GM12891 (cell line): ENCODE results near the gene KIAA1328.

ENCODE experiments used
- PAX5 ChIP-seq: IDR thresholded peaks from 2 replicates; pipeline ENCODE4 v1.6.1; 2011; ENCODE audit warnings: low read length, moderate library complexity, mild to moderate bottlenecking; ENCODE audit not compliant: insufficient read depth, severe bottlenecking
- POLR2A ChIP-seq: IDR thresholded peaks from 2 replicates; pipeline ENCODE4 v1.6.1; 2011; ENCODE audit warnings: low read depth, low read length, control low read depth
- POLR2AphosphoS5 ChIP-seq: IDR thresholded peaks from 2 replicates; pipeline ENCODE4 v1.6.1; 2011; ENCODE audit warnings: low read depth, low read length, control low read depth
- SPI1 ChIP-seq: IDR thresholded peaks from 2 replicates; pipeline ENCODE4 v1.6.1; 2011; ENCODE audit warnings: low read depth, low read length, control low read depth

DNA sequence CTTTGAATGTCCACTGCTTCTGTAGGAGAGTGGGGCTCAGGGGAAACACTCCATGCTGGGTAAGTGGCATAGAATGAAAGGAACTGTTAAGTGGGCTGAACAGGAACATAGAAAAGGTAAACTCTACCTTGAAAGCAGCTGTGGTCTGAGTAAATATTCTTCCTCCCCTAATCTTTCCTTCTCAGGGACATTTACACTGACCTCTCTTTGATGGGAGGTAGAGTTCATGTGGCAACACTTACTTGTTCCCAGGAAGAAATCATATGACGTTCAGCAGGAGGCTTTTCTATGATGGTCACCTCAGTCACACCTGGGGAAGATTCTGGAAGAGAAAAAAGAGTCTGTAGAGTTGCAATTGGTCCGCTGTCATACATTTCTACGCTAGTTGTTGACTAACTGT is 10.3 kb upstream of the KIAA1328 start:
- TF ChIP-seq POLR2A (no peak), POLR2AphosphoS5 (no peak), SPI1 (no peak), PAX5 (no peak)
